ENCODE measurements around the gene PZP. TPM values are rescaled to one million over a fixed set of nuclear protein-coding genes. Genes with fewer than 3 reads are reported as not detected.

PZP gene
- total and polyA plus RNA-seq, 2 donors (not counting 1 experiment from before 2014, with no cell fraction given) = not detected

GRCh38 chr12:9101018-9101687 is 107.0 kb downstream of the PZP start:
- Histone ChIP-seq H3K27me3 (replicated peaks in 1 of 4; ENCODE audit: control extremely low read depth in 1 of 4, control insufficient read depth in 3 of 4, insufficient read depth in 4 of 4, low read length in 3 of 4) (no peaks in the 10 kb centered on the region), H3K9me3 (ENCODE audit: control extremely low read depth in 1 of 3, control insufficient read depth in 2 of 3, insufficient read depth in 1 of 3, low read length in 2 of 3) (no peaks in the 10 kb centered on the region), H3K27ac (ENCODE audit: low read length in 2 of 2) (no peak overlapping the region), H3K79me2 (ENCODE audit: control insufficient read depth, insufficient read depth, low read length) (no peaks in the 10 kb centered on the region), H3K4me1 (ENCODE audit: control insufficient read depth in 2 of 2, insufficient read depth in 2 of 2, low read length in 2 of 2) (no peaks in the 10 kb centered on the region), H3K4me2 (replicated peaks; ENCODE audit: low read depth, low read length, poor library complexity, severe bottlenecking) (no peak overlapping the region), H3K36me3 (replicated peaks in 1 of 2; ENCODE audit: control extremely low read depth in 1 of 2, control insufficient read depth in 1 of 2, extremely low read depth in 1 of 2, insufficient read depth in 2 of 2, low read length in 1 of 2) (no peaks in the 10 kb centered on the region), H3K4me3 (ENCODE audit: control extremely low read depth in 1 of 5, extremely low read depth in 1 of 5, insufficient read depth in 1 of 5, low read depth in 2 of 5, low read length in 4 of 5) (no peak overlapping the region), H2AFZ (ENCODE audit: insufficient read depth, low read depth, low read length, poor library complexity, severe bottlenecking) (no peak overlapping the region), H3K9ac (ENCODE audit: low read length) (no peak overlapping the region), H4K20me1 (ENCODE audit: control insufficient read depth, insufficient read depth, low read length, poor library complexity, severe bottlenecking) (no peaks in the 10 kb centered on the region)
- no peaks in the 10 kb centered on the region for H3K9me3 Mint-ChIP-seq (ENCODE audit: insufficient read depth)
- no peaks in the 10 kb centered on the region for H3K27me3 Mint-ChIP-seq
- no peak for ATAC-seq (ENCODE audit: low read depth)
- no peak for TF ChIP-seq CTCF (IDR thresholded peaks at IDR 0.05)
- no peak for TF ChIP-seq EZH2 (IDR thresholded peaks at IDR 0.05; ENCODE audit: borderline replicate concordance, insufficient read depth, low read depth, low read length, poor library complexity, severe bottlenecking)
- ChIA-PET CTCF (interaction anchor here (0.6 kb wide), 1 partner anchor 444 kb away, joined by 8 read pairs; no protein-coding TSS in a partner anchor), POLR2A (no interaction called here)
- no peak for DNase-seq
- no peak overlapping the region for H3K27ac Mint-ChIP-seq
- intact Hi-C loops (cut with micrococcal nuclease) = no loop called here
- H3K4me3 Mint-ChIP-seq = no peak overlapping the region
- WGBS (ENCODE audit: insufficient coverage) = no CpG with 5 or more reads among the region's 8 CpGs
- H3K4me1 Mint-ChIP-seq = no peaks in the 10 kb centered on the region

GRCh38 chr12:9099552-9100190 is 108.5 kb downstream of the PZP start:
- ChIA-PET CTCF (no interaction called here), POLR2A (no interaction called here)
- Mint-ChIP-seq H3K4me3 (no peak overlapping the region), H3K27ac (no peak overlapping the region), H3K27me3 (no peaks in the 10 kb centered on the region), H3K4me1 (no peaks in the 10 kb centered on the region), H3K9me3 (ENCODE audit: insufficient read depth) (no peaks in the 10 kb centered on the region)
- WGBS (ENCODE audit: insufficient coverage) = no CpG with 5 or more reads among the region's 2 CpGs
- no peak for ATAC-seq (ENCODE audit: low read depth)
- Histone ChIP-seq H3K4me3 (ENCODE audit: control extremely low read depth in 1 of 5, extremely low read depth in 1 of 5, insufficient read depth in 1 of 5, low read depth in 2 of 5, low read length in 4 of 5) (no peak overlapping the region), H2AFZ (ENCODE audit: insufficient read depth, low read depth, low read length, poor library complexity, severe bottlenecking) (no peak overlapping the region), H3K9me3 (ENCODE audit: control extremely low read depth in 1 of 3, control insufficient read depth in 2 of 3, insufficient read depth in 1 of 3, low read length in 2 of 3) (no peaks in the 10 kb centered on the region), H3K79me2 (ENCODE audit: control insufficient read depth, insufficient read depth, low read length) (no peaks in the 10 kb centered on the region), H3K4me2 (replicated peaks; ENCODE audit: low read depth, low read length, poor library complexity, severe bottlenecking) (no peak overlapping the region), H3K27me3 (replicated peaks in 1 of 4; ENCODE audit: control extremely low read depth in 1 of 4, control insufficient read depth in 3 of 4, insufficient read depth in 4 of 4, low read length in 3 of 4) (no peaks in the 10 kb centered on the region), H4K20me1 (ENCODE audit: control insufficient read depth, insufficient read depth, low read length, poor library complexity, severe bottlenecking) (no peaks in the 10 kb centered on the region), H3K36me3 (replicated peaks in 1 of 2; ENCODE audit: control extremely low read depth in 1 of 2, control insufficient read depth in 1 of 2, extremely low read depth in 1 of 2, insufficient read depth in 2 of 2, low read length in 1 of 2) (no peaks in the 10 kb centered on the region), H3K27ac (ENCODE audit: low read length in 2 of 2) (no peak overlapping the region), H3K9ac (ENCODE audit: low read length) (no peak overlapping the region), H3K4me1 (ENCODE audit: control insufficient read depth in 2 of 2, insufficient read depth in 2 of 2, low read length in 2 of 2) (no peaks in the 10 kb centered on the region)
- no peak for DNase-seq
- TF ChIP-seq EZH2 (IDR thresholded peaks at IDR 0.05; ENCODE audit: borderline replicate concordance, insufficient read depth, low read depth, low read length, poor library complexity, severe bottlenecking) = no peak
- no peak for TF ChIP-seq CTCF (IDR thresholded peaks at IDR 0.05)
- intact Hi-C loops (cut with micrococcal nuclease) = no loop called here

All from B cell (primary cell).